Medulla oblongata (tissue), 1 donor: ENCODE data around the gene PITPNC1.
"Not testable (repeated sequence)": the region's sequence is repeated elsewhere in the genome, so short reads cannot be mapped to it uniquely, and the experiment has no call there.

Experiments used
- DNase-seq: peaks from one replicate; pipeline ENCODE4 v3.0.0-alpha.2; 2015; ENCODE audit errors: extremely low spot score

The PITPNC1 gene

GRCh38 chr17:67680445-67681224 is 303.6 kb downstream of the PITPNC1 start:
- DNase-seq = no peak

GRCh38 chr17:67682196-67682595 is 305.1 kb downstream of the PITPNC1 start:
- DNase-seq = no peak

- DNase-seq = no peak
Measured at GRCh38 chr17:67685351-67685750, 308.3 kb downstream of the PITPNC1 start.

- DNase-seq = no peak
Measured at GRCh38 chr17:67686241-67686640, 309.2 kb downstream of the PITPNC1 start.

GRCh38 chr17:67687511-67687910 is 310.4 kb downstream of the PITPNC1 start:
- no peak for DNase-seq

GRCh38 chr17:67689534-67690177 is 312.6 kb downstream of the PITPNC1 start:
- DNase-seq = peak; percentile 89

GRCh38 chr17:67693811-67694210 is 316.7 kb downstream of the PITPNC1 start:
- no peak for DNase-seq

GRCh38 chr17:67696347-67696746 is 319.3 kb downstream of the PITPNC1 start:
- DNase-seq = no peak

GRCh38 chr17:67696853-67697498 is 319.9 kb downstream of the PITPNC1 start:
- DNase-seq = no peak

GRCh38 chr17:67700037-67700724 is 323.1 kb downstream of the PITPNC1 start:
- DNase-seq = no peak

- DNase-seq = no peak
Measured at GRCh38 chr17:67700725-67701119, 323.6 kb downstream of the PITPNC1 start.

- not testable (repeated sequence) for DNase-seq
Measured at GRCh38 chr17:67702861-67703260, 325.8 kb downstream of the PITPNC1 start.

- no peak for DNase-seq
Measured at GRCh38 chr17:67707442-67707841, 330.4 kb downstream of the PITPNC1 start.

GRCh38 chr17:67708378-67708777 is 331.3 kb downstream of the PITPNC1 start:
- no peak for DNase-seq

- DNase-seq = no peak
Measured at GRCh38 chr17:67711916-67712315, 334.8 kb downstream of the PITPNC1 start.

- no peak for DNase-seq
Measured at GRCh38 chr17:67712375-67712774, 335.3 kb downstream of the PITPNC1 start.

GRCh38 chr17:67713169-67713568 is 336.1 kb downstream of the PITPNC1 start:
- no peak for DNase-seq

- no peak for DNase-seq
Measured at GRCh38 chr17:67716405-67716798, 339.3 kb downstream of the PITPNC1 start.

GRCh38 chr17:67717192-67717623 is 340.1 kb downstream of the PITPNC1 start:
- DNase-seq = peak; percentile 57

- peak; percentile 99 for DNase-seq
Measured at GRCh38 chr17:67717624-67718324, 340.7 kb downstream of the PITPNC1 start, which contains the start of gene NOL11. Gene NOL11 (plus strand): TSS chr17:67717936. CDS start chr17:67717948, 12 bp downstream.

GRCh38 chr17:67718325-67718941 is 341.4 kb downstream of the PITPNC1 start:
- DNase-seq = no peak
